GM12801 (cell line): ENCODE data around the gene TLX2.

Source experiments
- TF ChIP-seq, protein P1 (sequence below): IDR thresholded peaks from one replicate; pipeline ENCODE4 v1.5.1; 2011; ENCODE audit warnings: control low read depth; ENCODE audit not compliant: insufficient read length; ENCODE audit errors: extremely low read depth

Gene TLX2

DNA sequence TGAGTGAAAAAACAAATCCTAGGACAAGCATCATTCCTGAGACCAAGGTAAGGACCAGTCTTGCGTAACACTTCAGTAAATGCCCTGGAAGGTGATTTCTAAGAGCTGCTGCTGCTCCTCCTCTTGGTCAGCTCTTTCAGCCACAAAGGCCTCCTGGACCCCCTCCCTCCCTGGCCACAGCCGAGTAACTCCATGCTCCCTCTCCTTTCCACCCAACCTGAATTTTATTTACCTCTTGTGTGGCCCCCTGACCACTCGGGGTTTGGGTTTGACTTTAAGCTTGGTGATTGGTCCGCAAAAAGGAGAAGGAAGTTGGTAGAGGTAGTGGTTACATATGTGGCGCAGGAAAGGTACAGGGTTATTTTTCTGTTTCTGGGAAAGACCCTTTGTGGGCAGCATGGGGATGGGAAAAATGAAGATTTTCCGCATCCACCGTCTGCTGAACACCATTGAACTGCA, 24.7 kb downstream of the TLX2 start:
- TF ChIP-seq, protein P1, sequence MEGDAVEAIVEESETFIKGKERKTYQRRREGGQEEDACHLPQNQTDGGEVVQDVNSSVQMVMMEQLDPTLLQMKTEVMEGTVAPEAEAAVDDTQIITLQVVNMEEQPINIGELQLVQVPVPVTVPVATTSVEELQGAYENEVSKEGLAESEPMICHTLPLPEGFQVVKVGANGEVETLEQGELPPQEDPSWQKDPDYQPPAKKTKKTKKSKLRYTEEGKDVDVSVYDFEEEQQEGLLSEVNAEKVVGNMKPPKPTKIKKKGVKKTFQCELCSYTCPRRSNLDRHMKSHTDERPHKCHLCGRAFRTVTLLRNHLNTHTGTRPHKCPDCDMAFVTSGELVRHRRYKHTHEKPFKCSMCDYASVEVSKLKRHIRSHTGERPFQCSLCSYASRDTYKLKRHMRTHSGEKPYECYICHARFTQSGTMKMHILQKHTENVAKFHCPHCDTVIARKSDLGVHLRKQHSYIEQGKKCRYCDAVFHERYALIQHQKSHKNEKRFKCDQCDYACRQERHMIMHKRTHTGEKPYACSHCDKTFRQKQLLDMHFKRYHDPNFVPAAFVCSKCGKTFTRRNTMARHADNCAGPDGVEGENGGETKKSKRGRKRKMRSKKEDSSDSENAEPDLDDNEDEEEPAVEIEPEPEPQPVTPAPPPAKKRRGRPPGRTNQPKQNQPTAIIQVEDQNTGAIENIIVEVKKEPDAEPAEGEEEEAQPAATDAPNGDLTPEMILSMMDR = no peak

DNA sequence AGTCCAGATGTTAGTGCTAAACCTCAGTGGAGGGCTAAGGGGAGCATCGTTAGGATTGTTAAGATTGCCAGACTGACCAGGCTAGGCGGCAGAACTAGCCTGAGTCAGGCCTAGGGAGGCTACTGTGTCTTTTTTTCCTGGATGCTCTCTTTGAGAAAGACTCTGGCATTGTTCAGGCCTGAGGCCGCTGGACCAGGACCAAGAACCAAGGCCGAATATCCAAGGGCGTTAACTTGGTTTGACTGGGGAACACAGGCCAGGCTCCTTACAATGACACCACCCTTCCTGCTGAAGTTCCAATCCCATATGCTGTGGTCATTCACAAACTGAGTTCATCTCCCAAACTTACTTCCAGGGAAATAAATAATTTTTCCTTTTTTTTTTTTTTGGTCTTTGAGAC, 26.0 kb downstream of the TLX2 start:
- TF ChIP-seq, protein P1 = no peak

DNA sequence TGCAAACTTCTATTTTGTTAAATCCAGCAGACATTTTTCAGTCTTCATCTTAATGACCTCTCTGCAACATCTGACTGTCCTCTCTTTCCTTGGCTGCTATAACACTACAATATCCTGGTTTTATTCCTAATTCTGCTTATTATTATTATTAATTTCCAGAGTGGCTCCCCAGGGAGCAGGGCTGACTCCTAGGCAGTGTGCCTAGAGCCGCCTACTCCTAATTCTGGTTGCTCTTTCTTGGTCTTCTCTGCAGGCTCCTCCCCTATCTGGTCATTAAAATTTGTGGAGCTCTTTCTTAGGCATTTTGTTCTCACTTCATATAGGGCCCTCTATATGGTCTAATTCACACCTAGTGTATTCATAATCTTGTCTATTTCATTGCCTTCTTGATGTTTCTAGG, 28.7 kb downstream of the TLX2 start:
- TF ChIP-seq, protein P1 = no peak

DNA sequence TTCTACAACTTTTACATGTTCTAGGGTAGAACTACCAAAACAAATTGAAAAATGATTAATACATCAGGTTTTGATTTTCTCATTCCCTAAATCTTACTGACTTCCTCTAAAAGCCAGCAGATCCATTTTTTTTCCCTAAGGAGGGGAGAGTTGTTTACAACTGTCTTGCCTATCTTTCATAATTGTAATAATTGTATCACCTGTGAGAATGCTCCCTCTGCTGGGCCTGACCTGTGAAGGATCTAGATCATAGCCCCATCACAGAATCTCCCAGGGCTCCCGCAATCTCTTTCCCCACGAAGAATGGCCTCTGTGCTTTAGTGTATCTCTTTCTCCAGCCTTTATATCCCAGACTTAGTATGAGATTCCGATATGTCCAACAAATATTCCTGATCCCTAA, 30.4 kb downstream of the TLX2 start:
- TF ChIP-seq, protein P1 = no peak

DNA sequence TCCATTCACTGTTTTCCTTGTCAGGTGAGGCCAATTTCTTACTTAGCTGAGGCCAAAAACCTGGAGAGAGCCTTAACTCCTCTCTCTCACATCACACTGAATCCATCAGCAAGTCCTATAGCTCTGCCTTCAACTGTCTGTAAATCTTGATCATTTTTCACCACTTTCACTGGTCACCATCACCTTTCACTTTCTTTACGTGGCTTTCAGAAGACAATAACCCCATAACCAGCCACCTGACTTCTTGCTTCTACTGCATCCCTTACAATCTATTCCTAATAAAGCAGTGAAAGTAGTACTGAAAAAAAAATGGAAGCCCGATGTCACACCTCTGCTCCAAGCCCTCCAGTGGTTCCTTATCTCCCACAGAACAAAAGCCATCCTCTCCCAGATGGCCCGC, 31.8 kb downstream of the TLX2 start:
- TF ChIP-seq, protein P1 = no peak

DNA sequence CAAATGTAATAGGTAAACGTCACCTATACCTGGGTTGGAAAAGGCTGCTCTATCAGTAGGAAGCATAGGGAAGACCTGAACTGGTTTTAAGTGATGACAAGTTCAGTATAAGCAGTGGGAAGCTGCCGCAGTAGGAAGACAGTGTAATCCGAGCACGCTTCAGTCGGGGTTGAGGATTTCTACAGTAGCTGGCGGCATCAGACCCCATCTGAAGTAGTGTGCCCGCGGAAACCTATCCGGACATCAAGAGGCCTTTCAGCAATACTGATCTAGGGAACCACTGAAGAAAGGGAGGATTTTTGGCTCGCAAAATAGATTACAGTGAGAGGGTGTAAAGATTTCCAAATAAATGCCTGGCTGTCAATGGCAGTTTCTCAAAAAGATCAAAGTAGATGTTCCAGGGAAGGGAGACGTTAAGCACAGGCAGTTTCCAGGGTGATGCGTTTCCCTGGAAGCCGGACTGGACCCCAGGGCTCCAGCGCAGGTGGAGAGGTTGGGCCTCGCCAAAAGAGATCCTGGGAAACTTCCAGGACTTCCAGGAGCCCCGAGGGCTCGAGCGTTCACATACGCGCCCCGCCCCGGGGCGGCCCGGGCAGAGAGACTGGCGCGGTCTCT, 34.1 kb downstream of the TLX2 start:
- TF ChIP-seq, protein P1 = no peak

DNA sequence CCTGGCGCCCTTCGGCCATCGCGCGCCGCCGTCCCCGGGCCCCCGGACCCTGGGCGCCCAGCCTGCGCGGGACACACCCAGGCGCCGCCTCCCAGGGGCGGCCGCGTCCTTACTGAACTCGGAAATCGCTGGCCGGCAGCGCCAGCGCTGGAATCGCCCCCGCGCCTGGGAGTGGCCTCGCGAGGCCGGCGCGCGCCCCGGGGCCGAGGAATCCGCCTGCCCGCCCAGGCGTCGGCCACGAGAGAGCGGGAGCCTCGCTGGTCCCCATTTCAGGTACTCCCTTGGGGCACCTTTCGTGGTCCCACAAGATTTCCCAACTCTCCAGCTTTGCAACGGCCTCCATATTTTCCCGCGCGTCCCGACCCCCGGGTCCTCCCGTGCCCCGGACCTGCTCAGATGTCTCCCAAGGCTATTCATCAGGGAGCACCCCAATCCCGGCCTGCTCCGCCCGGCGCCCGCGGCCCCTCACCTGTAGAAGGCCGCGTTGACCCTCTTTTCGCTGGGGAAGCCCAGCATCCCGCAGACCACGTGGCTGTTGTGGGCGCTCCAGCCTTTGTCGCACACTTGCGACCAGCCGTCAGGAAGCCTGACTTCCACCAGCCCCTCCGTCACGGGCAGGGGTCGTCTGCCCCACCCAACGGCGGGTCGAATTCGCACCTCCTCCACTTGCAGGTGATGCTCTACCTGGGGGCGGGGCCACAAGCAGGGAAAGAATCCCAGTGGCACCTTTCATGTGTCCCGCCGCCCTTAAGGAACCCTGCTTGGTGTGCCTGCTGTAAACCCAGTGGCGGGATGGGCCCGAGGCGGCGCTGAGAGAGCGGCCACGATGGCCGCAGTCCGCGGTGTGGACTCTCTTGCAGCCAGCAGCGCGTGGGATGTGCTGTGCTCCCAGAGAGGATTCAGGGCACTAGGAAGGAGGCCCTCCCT, 34.9 kb downstream of the TLX2 start:
- TF ChIP-seq, protein P1 = no peak
